Gastroesophageal sphincter (tissue), 3 donors: ENCODE results near the gene AKAP13.

Experiments used
- CTCF ChIP-seq, 4 experiments: fragments of 200-600 bp in 2 of 4; fragments of 450-650 bp in 2 of 4; sonication (generic) in 1 of 4; IDR thresholded peaks; one replicate each; pipeline ENCODE4 v1.5.1; 2017 to 2019; ENCODE audit warnings: antibody characterized with exemption in 4 of 4, mild to moderate bottlenecking in 2 of 4, moderate library complexity in 2 of 4
- EP300 ChIP-seq: sonication (generic); formaldehyde crosslinking; IDR thresholded peaks from one replicate; pipeline ENCODE4 v1.6.1; 2017; ENCODE audit warnings: antibody characterized with exemption, mild to moderate bottlenecking

- TF ChIP-seq CTCF (IDR thresholded peaks at IDR 0.05) (no peak), EP300 (no peak)
Observed at GRCh38 chr15:85667491-85668424, 287.4 kb downstream of the AKAP13 start.
